GM20000 (cell line): ENCODE measurements around the gene LRP11.

ENCODE experiments used
- DNase-seq: peaks from one replicate; pipeline ENCODE4 v3.0.0; 2012; ENCODE audit warnings: low spot score
- TF ChIP-seq, protein P1 (sequence below): IDR thresholded peaks from 2 replicates; pipeline ENCODE4 v1.5.1; 2012; ENCODE audit warnings: mild to moderate bottlenecking, control low read depth; ENCODE audit errors: extremely low read depth, missing control alignments

Gene LRP11

DNA sequence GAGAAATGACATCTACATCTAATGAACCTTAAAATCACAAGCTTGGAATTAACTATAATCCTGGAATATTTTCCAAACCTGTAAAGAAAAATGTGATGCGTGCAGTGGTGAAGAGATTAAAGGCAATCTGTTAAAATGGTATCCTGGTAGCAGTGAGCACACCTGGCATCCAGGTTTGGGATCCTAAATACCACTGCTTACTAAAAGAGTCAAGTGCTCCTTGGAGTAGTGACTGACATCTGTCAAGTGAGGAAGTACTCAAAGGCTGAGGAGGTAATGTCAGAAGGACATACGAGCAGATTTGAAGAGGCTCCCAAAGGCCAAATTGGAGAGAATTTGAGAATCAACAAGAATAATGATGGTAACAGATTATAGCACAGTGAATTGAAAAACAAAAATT lies 81.8 kb downstream of the LRP11 start:
- TF ChIP-seq, protein P1, sequence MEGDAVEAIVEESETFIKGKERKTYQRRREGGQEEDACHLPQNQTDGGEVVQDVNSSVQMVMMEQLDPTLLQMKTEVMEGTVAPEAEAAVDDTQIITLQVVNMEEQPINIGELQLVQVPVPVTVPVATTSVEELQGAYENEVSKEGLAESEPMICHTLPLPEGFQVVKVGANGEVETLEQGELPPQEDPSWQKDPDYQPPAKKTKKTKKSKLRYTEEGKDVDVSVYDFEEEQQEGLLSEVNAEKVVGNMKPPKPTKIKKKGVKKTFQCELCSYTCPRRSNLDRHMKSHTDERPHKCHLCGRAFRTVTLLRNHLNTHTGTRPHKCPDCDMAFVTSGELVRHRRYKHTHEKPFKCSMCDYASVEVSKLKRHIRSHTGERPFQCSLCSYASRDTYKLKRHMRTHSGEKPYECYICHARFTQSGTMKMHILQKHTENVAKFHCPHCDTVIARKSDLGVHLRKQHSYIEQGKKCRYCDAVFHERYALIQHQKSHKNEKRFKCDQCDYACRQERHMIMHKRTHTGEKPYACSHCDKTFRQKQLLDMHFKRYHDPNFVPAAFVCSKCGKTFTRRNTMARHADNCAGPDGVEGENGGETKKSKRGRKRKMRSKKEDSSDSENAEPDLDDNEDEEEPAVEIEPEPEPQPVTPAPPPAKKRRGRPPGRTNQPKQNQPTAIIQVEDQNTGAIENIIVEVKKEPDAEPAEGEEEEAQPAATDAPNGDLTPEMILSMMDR: no peak
- no peak for DNase-seq

DNA sequence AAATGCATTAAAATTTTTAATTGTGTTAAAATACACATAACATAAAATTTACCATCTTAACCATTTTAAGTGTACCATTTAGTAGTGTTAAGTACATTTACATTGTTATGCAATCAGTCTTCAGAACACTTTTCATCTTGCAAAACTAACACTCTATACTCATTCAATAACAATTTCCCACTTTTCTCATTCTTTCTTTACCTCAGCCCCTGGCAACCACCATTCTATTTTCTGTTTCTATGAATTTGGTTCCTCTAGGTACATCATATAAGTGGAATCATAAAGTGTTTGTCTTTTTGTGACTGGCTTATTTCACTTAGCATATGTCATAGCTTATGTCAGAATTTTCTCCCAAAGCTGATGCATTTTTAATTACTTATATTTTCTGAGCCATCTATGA lies 82.4 kb downstream of the LRP11 start:
- DNase-seq: no peak
- TF ChIP-seq, protein P1: no peak

- TF ChIP-seq, protein P1: no peak
- no peak for DNase-seq
Measured at GRCh38 chr6:149779644-149779963, 84.6 kb downstream of the LRP11 start.

GRCh38 chr6:149777624-149778023 lies 86.5 kb downstream of the LRP11 start:
- TF ChIP-seq, protein P1: no peak
- no peak for DNase-seq

- TF ChIP-seq, protein P1: no peak
- no peak for DNase-seq
Measured at GRCh38 chr6:149771925-149772324, 92.2 kb downstream of the LRP11 start.

DNA sequence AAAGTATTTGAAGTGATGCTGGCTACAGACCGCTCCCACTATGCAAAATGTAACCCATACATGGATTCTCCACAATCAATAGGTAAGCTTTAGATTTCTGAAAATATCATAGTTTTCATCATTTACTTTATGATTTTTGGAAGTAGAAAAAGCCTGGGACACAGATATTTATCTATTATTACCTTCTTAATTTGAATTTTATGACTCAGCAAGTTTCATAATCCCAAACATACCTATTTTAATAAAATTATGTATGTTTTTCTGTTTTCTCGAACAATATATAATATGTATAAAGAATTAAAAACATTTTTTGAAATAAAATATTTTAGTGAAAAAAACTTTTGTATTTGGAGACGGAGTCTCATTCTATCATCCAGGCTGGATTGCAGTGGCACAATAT lies 93.0 kb downstream of the LRP11 start:
- TF ChIP-seq, protein P1: no peak
- DNase-seq: no peak

DNA sequence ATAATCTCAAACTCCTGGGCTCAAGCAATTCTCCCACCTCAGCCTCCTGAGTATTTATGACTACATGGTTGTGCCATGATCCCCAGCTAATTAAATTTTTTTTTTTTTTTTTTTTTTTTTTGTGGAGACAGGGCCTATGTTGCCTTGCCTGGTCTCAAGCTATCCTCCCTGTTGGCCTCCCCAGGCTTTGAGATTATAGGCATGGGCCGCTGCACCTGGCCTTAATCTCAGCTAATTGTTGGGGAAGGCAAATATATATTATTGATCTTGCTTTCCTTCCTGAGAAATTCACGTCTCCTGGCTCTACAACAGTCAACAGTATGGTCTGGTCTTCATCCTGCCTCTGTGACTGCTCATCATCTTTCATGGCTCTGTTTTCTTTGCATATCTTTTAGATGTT lies 94.5 kb downstream of the LRP11 start:
- TF ChIP-seq, protein P1: no peak
- no peak for DNase-seq
